HepG2 (cell line): ENCODE data around the gene UBB.

ENCODE experiments used
- HINFP ChIP-seq: sonication (generic); formaldehyde crosslinking; IDR thresholded peaks from 2 replicates; pipeline ENCODE4 v1.4.0; 2020; ENCODE audit warnings: low read depth, mild to moderate bottlenecking, missing genetic modification reagents
- HMG20B ChIP-seq: conservative IDR thresholded peaks from 2 replicates; pipeline ENCODE4 v1.6.1; 2016; ENCODE audit warnings: missing genetic modification reagents, missing compliant biosample characterization
- POLR2A ChIP-seq, 2 experiments: IDR thresholded peaks; 2 replicates each; pipeline ENCODE4 v1.6.1; 2011; ENCODE audit warnings: low read depth in 2 of 2, low read length in 2 of 2, mild to moderate bottlenecking in 1 of 2, moderate library complexity in 1 of 2; ENCODE audit not compliant: insufficient read depth in 1 of 2
- SMC3 ChIP-seq: IDR thresholded peaks from 2 replicates; pipeline ENCODE4 v1.6.1; 2011; ENCODE audit warnings: low read length, improper control_type of control experiment
- ZBTB34 ChIP-seq: sonication (generic); formaldehyde crosslinking; IDR thresholded peaks from 2 replicates; pipeline ENCODE4 v1.8.0; 2022; ENCODE audit warnings: mild to moderate bottlenecking, missing genetic modification reagents
- ZNF12 ChIP-seq: sonication (generic); formaldehyde crosslinking; IDR thresholded peaks from 2 replicates; pipeline ENCODE4 v1.5.0; 2020; ENCODE audit warnings: missing genetic modification reagents
- TF ChIP-seq, protein P1 (sequence below): sonication (generic); formaldehyde crosslinking; IDR thresholded peaks from 2 replicates; pipeline ENCODE4 v1.4.0; 2020; ENCODE audit warnings: missing genetic modification reagents
- TF ChIP-seq, protein P2 (sequence below): sonication (generic); formaldehyde crosslinking; IDR thresholded peaks from 2 replicates; pipeline ENCODE4 v1.5.0; 2020; ENCODE audit warnings: mild to moderate bottlenecking, missing genetic modification reagents, moderate library complexity
- TF ChIP-seq, protein P3 (sequence below), 2 experiments: IDR thresholded peaks; 2 replicates each; pipeline ENCODE4 v1.6.1; 2011 to 2012; ENCODE audit warnings: low read length in 2 of 2, borderline replicate concordance in 1 of 2, low read depth in 1 of 2, mild to moderate bottlenecking in 1 of 2, moderate library complexity in 1 of 2
- TF ChIP-seq, protein P4 (sequence below): sonication (generic); formaldehyde crosslinking; IDR thresholded peaks from 2 replicates; pipeline ENCODE4 v1.4.0; 2020; ENCODE audit warnings: mild to moderate bottlenecking, low read depth, missing genetic modification reagents

- TF ChIP-seq HMG20B (no peak), HINFP (CRISPR knock-in tag) (no peak), ZNF12 (CRISPR knock-in tag) (no peak), POLR2A (IDR thresholded peaks at IDR 0.05; ENCODE audit: insufficient read depth in 1 of 2, low read depth in 2 of 2, low read length in 2 of 2) (no peak), ZBTB34 (CRISPR knock-in tag) (no peak), SMC3 (no peak)
- TF ChIP-seq, protein P1, sequence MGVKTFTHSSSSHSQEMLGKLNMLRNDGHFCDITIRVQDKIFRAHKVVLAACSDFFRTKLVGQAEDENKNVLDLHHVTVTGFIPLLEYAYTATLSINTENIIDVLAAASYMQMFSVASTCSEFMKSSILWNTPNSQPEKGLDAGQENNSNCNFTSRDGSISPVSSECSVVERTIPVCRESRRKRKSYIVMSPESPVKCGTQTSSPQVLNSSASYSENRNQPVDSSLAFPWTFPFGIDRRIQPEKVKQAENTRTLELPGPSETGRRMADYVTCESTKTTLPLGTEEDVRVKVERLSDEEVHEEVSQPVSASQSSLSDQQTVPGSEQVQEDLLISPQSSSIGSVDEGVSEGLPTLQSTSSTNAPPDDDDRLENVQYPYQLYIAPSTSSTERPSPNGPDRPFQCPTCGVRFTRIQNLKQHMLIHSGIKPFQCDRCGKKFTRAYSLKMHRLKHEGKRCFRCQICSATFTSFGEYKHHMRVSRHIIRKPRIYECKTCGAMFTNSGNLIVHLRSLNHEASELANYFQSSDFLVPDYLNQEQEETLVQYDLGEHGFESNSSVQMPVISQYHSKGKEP = no peak
- TF ChIP-seq, protein P2, sequence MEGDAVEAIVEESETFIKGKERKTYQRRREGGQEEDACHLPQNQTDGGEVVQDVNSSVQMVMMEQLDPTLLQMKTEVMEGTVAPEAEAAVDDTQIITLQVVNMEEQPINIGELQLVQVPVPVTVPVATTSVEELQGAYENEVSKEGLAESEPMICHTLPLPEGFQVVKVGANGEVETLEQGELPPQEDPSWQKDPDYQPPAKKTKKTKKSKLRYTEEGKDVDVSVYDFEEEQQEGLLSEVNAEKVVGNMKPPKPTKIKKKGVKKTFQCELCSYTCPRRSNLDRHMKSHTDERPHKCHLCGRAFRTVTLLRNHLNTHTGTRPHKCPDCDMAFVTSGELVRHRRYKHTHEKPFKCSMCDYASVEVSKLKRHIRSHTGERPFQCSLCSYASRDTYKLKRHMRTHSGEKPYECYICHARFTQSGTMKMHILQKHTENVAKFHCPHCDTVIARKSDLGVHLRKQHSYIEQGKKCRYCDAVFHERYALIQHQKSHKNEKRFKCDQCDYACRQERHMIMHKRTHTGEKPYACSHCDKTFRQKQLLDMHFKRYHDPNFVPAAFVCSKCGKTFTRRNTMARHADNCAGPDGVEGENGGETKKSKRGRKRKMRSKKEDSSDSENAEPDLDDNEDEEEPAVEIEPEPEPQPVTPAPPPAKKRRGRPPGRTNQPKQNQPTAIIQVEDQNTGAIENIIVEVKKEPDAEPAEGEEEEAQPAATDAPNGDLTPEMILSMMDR = no peak
- TF ChIP-seq, protein P3, sequence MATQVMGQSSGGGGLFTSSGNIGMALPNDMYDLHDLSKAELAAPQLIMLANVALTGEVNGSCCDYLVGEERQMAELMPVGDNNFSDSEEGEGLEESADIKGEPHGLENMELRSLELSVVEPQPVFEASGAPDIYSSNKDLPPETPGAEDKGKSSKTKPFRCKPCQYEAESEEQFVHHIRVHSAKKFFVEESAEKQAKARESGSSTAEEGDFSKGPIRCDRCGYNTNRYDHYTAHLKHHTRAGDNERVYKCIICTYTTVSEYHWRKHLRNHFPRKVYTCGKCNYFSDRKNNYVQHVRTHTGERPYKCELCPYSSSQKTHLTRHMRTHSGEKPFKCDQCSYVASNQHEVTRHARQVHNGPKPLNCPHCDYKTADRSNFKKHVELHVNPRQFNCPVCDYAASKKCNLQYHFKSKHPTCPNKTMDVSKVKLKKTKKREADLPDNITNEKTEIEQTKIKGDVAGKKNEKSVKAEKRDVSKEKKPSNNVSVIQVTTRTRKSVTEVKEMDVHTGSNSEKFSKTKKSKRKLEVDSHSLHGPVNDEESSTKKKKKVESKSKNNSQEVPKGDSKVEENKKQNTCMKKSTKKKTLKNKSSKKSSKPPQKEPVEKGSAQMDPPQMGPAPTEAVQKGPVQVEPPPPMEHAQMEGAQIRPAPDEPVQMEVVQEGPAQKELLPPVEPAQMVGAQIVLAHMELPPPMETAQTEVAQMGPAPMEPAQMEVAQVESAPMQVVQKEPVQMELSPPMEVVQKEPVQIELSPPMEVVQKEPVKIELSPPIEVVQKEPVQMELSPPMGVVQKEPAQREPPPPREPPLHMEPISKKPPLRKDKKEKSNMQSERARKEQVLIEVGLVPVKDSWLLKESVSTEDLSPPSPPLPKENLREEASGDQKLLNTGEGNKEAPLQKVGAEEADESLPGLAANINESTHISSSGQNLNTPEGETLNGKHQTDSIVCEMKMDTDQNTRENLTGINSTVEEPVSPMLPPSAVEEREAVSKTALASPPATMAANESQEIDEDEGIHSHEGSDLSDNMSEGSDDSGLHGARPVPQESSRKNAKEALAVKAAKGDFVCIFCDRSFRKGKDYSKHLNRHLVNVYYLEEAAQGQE (IDR thresholded peaks at IDR 0.05; ENCODE audit: borderline replicate concordance in 1 of 2, low read depth in 1 of 2, low read length in 2 of 2) = no peak
- TF ChIP-seq, protein P4, sequence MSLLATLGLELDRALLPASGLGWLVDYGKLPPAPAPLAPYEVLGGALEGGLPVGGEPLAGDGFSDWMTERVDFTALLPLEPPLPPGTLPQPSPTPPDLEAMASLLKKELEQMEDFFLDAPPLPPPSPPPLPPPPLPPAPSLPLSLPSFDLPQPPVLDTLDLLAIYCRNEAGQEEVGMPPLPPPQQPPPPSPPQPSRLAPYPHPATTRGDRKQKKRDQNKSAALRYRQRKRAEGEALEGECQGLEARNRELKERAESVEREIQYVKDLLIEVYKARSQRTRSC = no peak
Measured at GRCh38 chr17:16384557-16384956, 3.7 kb downstream of the UBB start.
